ENCODE results near the gene LCN10. TPM values are rescaled to one million over a fixed set of nuclear protein-coding genes. Genes with fewer than 3 reads are reported as not detected.

LCN10 gene
- total RNA-seq, 1 experiment from 2014 or later: not detected

- intact Hi-C loops (cut with micrococcal nuclease; ENCODE audit: unreplicated experiment): no loop called here
- DNase-seq (ENCODE audit: low read depth, low spot score) (no peak), ATAC-seq (no peak)
- Histone ChIP-seq H3K9me3 (ENCODE audit: control insufficient read depth, insufficient read depth, low read depth, low read length) (no peaks in the 10 kb centered on the region), H3K4me3 (ENCODE audit: low read depth in 2 of 2, low read length in 2 of 2) (no peak overlapping the region), H3K36me3 (ENCODE audit: control insufficient read depth, insufficient read depth, low read length) (no peaks in the 10 kb centered on the region), H3K27ac (ENCODE audit: low read length) (no peak overlapping the region), H3K27me3 (ENCODE audit: control insufficient read depth, insufficient read depth, low read length) (no peaks in the 10 kb centered on the region), H3K4me1 (ENCODE audit: control insufficient read depth, insufficient read depth, low read length) (peaks cover 17% of the 10 kb centered on the region)
- POLR2A ChIA-PET: no interaction called here
- BruUV-seq (replicated peaks): no TSS peak
- TF ChIP-seq POLR2AphosphoS5 (IDR thresholded peaks at IDR 0.05; ENCODE audit: low read depth, low read length) (no peak), CTCF (IDR thresholded peaks at IDR 0.05) (no peak), TCF7L2 (IDR thresholded peaks at IDR 0.05; ENCODE audit: low read depth, low read length) (no peak), REST (IDR thresholded peaks at IDR 0.05; ENCODE audit: insufficient read depth in 1 of 2, low read depth in 2 of 2, low read length in 1 of 2) (no peak), SIN3A (IDR thresholded peaks at IDR 0.05; ENCODE audit: borderline replicate concordance, insufficient read depth, low read depth, low read length) (no peak)
- CTCF ChIA-PET: interaction anchor here (0.6 to 0.7 kb wide), 2 partner anchors 201 to 586 kb away, joined by 3 to 5 read pairs; no protein-coding TSS in a partner anchor
- in situ Hi-C loops (cut with HindIII; ENCODE audit: low pct_unique_long_range_greater_than_20kb, low sequenced_read_pairs): no loop called here
These were observed 42.4 kb downstream of the LCN10 start for GRCh38 chr9:136700304-136700703.

- H3K36me3 ChIP-seq (ENCODE audit: control insufficient read depth, insufficient read depth, low read length): no peaks in the 10 kb centered on the region
- no peak for DNase-seq (ENCODE audit: low read depth, low spot score)
- H3K27me3 ChIP-seq (ENCODE audit: control insufficient read depth, insufficient read depth, low read length): no peaks in the 10 kb centered on the region
- peaks cover 27% of the 10 kb centered on the region for H3K4me1 ChIP-seq (ENCODE audit: control insufficient read depth, insufficient read depth, low read length)
- ChIA-PET POLR2A (interaction anchor here (0.7 kb wide), 2 partner anchors 15 to 19 kb away, joined by 3 read pairs; no protein-coding TSS in a partner anchor), CTCF (interaction anchor here (0.8 kb wide), 1 partner anchor 240 kb away, joined by 7 read pairs; no protein-coding TSS in a partner anchor)
- no peaks in the 10 kb centered on the region for H3K9me3 ChIP-seq (ENCODE audit: control insufficient read depth, insufficient read depth, low read depth, low read length)
- no peak overlapping the region for H3K4me3 ChIP-seq (ENCODE audit: low read depth in 2 of 2, low read length in 2 of 2)
- no peak for ATAC-seq
- no peak overlapping the region for H3K27ac ChIP-seq (ENCODE audit: low read length)
- TF ChIP-seq REST (IDR thresholded peaks at IDR 0.05; ENCODE audit: insufficient read depth in 1 of 2, low read depth in 2 of 2, low read length in 1 of 2) (no peak), SIN3A (IDR thresholded peaks at IDR 0.05; ENCODE audit: borderline replicate concordance, insufficient read depth, low read depth, low read length) (no peak), CTCF (IDR thresholded peaks at IDR 0.05) (no peak), TCF7L2 (IDR thresholded peaks at IDR 0.05; ENCODE audit: low read depth, low read length) (no peak), POLR2AphosphoS5 (IDR thresholded peaks at IDR 0.05; ENCODE audit: low read depth, low read length) (no peak)
- in situ Hi-C loops (cut with HindIII; ENCODE audit: low pct_unique_long_range_greater_than_20kb, low sequenced_read_pairs) (no loop called here), intact Hi-C loops (cut with micrococcal nuclease; ENCODE audit: unreplicated experiment) (no loop called here)
- no TSS peak for BruUV-seq (replicated peaks)
These were observed 44.0 kb downstream of the LCN10 start for GRCh38 chr9:136698635-136699246.
